ENCODE measurements around the gene OPTN.

The OPTN gene

GRCh38 chr10:13173616-13174015 is 73.7 kb downstream of the OPTN start:
- H3K36me3 ChIP-seq (ENCODE audit: control insufficient read depth, insufficient read depth, low read length) = peaks cover 35% of the 10 kb centered on the region
- no peak overlapping the region for H3K4me3 ChIP-seq (ENCODE audit: insufficient read depth, low read depth, low read length)
- WGBS, 2 experiments = 88 to 98% methylated on average over 1 to 2 of the region's 2 CpGs
- H3K27ac ChIP-seq (ENCODE audit: insufficient read depth, low read depth, low read length, poor library complexity, severe bottlenecking) = no peak overlapping the region
- no peaks in the 10 kb centered on the region for H3K4me1 ChIP-seq (ENCODE audit: control insufficient read depth, insufficient read depth, low read length)
- H3K9me3 ChIP-seq (ENCODE audit: control insufficient read depth, low read length) = no peaks in the 10 kb centered on the region
- no peaks in the 10 kb centered on the region for H3K27me3 ChIP-seq (ENCODE audit: control insufficient read depth, insufficient read depth, low read length, poor library complexity, severe bottlenecking)

- Histone ChIP-seq H3K4me3 (ENCODE audit: insufficient read depth, low read depth, low read length) (no peak overlapping the region), H3K9me3 (ENCODE audit: control insufficient read depth, low read length) (no peaks in the 10 kb centered on the region), H3K4me1 (ENCODE audit: control insufficient read depth, insufficient read depth, low read length) (no peaks in the 10 kb centered on the region), H3K27ac (ENCODE audit: insufficient read depth, low read depth, low read length, poor library complexity, severe bottlenecking) (no peak overlapping the region), H3K27me3 (ENCODE audit: control insufficient read depth, insufficient read depth, low read length, poor library complexity, severe bottlenecking) (no peaks in the 10 kb centered on the region), H3K36me3 (ENCODE audit: control insufficient read depth, insufficient read depth, low read length) (peaks cover 49% of the 10 kb centered on the region)
- WGBS, 2 experiments = 96 to 98% methylated on average over 3 to 4 of the region's 4 CpGs
Measured at GRCh38 chr10:13180788-13181187, 80.8 kb downstream of the OPTN start.

GRCh38 chr10:13182424-13182823 is 82.5 kb downstream of the OPTN start:
- Histone ChIP-seq H3K27me3 (ENCODE audit: control insufficient read depth, insufficient read depth, low read length, poor library complexity, severe bottlenecking) (no peaks in the 10 kb centered on the region), H3K9me3 (ENCODE audit: control insufficient read depth, low read length) (no peaks in the 10 kb centered on the region), H3K4me1 (ENCODE audit: control insufficient read depth, insufficient read depth, low read length) (no peaks in the 10 kb centered on the region), H3K4me3 (ENCODE audit: insufficient read depth, low read depth, low read length) (no peak overlapping the region), H3K36me3 (ENCODE audit: control insufficient read depth, insufficient read depth, low read length) (peaks cover 64% of the 10 kb centered on the region), H3K27ac (ENCODE audit: insufficient read depth, low read depth, low read length, poor library complexity, severe bottlenecking) (no peak overlapping the region)
- 100% methylated on average over 1 of the region's 1 CpG; no CpG with 5 or more reads in 1 of the 2 experiments for WGBS, 2 experiments

GRCh38 chr10:13183625-13184024 is 83.7 kb downstream of the OPTN start:
- no peak overlapping the region for H3K27ac ChIP-seq (ENCODE audit: insufficient read depth, low read depth, low read length, poor library complexity, severe bottlenecking)
- H3K9me3 ChIP-seq (ENCODE audit: control insufficient read depth, low read length) = no peaks in the 10 kb centered on the region
- peaks cover 70% of the 10 kb centered on the region for H3K36me3 ChIP-seq (ENCODE audit: control insufficient read depth, insufficient read depth, low read length)
- WGBS, 2 experiments = 82 to 92% methylated on average over 5 of the region's 5 CpGs
- no peaks in the 10 kb centered on the region for H3K4me1 ChIP-seq (ENCODE audit: control insufficient read depth, insufficient read depth, low read length)
- H3K4me3 ChIP-seq (ENCODE audit: insufficient read depth, low read depth, low read length) = no peak overlapping the region
- H3K27me3 ChIP-seq (ENCODE audit: control insufficient read depth, insufficient read depth, low read length, poor library complexity, severe bottlenecking) = no peaks in the 10 kb centered on the region

GRCh38 chr10:13184276-13184675 is 84.3 kb downstream of the OPTN start:
- H3K36me3 ChIP-seq (ENCODE audit: control insufficient read depth, insufficient read depth, low read length) = peaks cover 73% of the 10 kb centered on the region
- no peak overlapping the region for H3K27ac ChIP-seq (ENCODE audit: insufficient read depth, low read depth, low read length, poor library complexity, severe bottlenecking)
- H3K27me3 ChIP-seq (ENCODE audit: control insufficient read depth, insufficient read depth, low read length, poor library complexity, severe bottlenecking) = no peaks in the 10 kb centered on the region
- H3K9me3 ChIP-seq (ENCODE audit: control insufficient read depth, low read length) = no peaks in the 10 kb centered on the region
- no peak overlapping the region for H3K4me3 ChIP-seq (ENCODE audit: insufficient read depth, low read depth, low read length)
- H3K4me1 ChIP-seq (ENCODE audit: control insufficient read depth, insufficient read depth, low read length) = no peaks in the 10 kb centered on the region
- WGBS, 2 experiments = 74 to 76% methylated on average over 2 of the region's 2 CpGs

- Histone ChIP-seq H3K27me3 (ENCODE audit: control insufficient read depth, insufficient read depth, low read length, poor library complexity, severe bottlenecking) (no peaks in the 10 kb centered on the region), H3K36me3 (ENCODE audit: control insufficient read depth, insufficient read depth, low read length) (peaks cover 71% of the 10 kb centered on the region), H3K4me1 (ENCODE audit: control insufficient read depth, insufficient read depth, low read length) (no peaks in the 10 kb centered on the region), H3K4me3 (ENCODE audit: insufficient read depth, low read depth, low read length) (no peak overlapping the region), H3K27ac (ENCODE audit: insufficient read depth, low read depth, low read length, poor library complexity, severe bottlenecking) (no peak overlapping the region), H3K9me3 (ENCODE audit: control insufficient read depth, low read length) (no peaks in the 10 kb centered on the region)
- WGBS, 2 experiments = 95 to 99% methylated on average over 5 of the region's 5 CpGs
Measured at GRCh38 chr10:13184730-13185514, 85.0 kb downstream of the OPTN start.

- WGBS, 2 experiments = 100% methylated on average over 2 of the region's 3 CpGs
- Histone ChIP-seq H3K9me3 (ENCODE audit: control insufficient read depth, low read length) (no peaks in the 10 kb centered on the region), H3K4me1 (ENCODE audit: control insufficient read depth, insufficient read depth, low read length) (no peaks in the 10 kb centered on the region), H3K4me3 (ENCODE audit: insufficient read depth, low read depth, low read length) (no peak overlapping the region), H3K27ac (ENCODE audit: insufficient read depth, low read depth, low read length, poor library complexity, severe bottlenecking) (no peak overlapping the region), H3K27me3 (ENCODE audit: control insufficient read depth, insufficient read depth, low read length, poor library complexity, severe bottlenecking) (no peaks in the 10 kb centered on the region), H3K36me3 (ENCODE audit: control insufficient read depth, insufficient read depth, low read length) (peaks cover 71% of the 10 kb centered on the region)
Measured at GRCh38 chr10:13187135-13187534, 87.2 kb downstream of the OPTN start.

Data from ectodermal cell (in vitro differentiated cells).